ENCODE data around the gene GALR3. TPM values are rescaled to one million over a fixed set of nuclear protein-coding genes. Genes with fewer than 3 reads are reported as not detected.

The GALR3 gene
- total and polyA plus RNA-seq, 2 experiments from 2014 or later, result 0.36 to 0.63 TPM

DNA sequence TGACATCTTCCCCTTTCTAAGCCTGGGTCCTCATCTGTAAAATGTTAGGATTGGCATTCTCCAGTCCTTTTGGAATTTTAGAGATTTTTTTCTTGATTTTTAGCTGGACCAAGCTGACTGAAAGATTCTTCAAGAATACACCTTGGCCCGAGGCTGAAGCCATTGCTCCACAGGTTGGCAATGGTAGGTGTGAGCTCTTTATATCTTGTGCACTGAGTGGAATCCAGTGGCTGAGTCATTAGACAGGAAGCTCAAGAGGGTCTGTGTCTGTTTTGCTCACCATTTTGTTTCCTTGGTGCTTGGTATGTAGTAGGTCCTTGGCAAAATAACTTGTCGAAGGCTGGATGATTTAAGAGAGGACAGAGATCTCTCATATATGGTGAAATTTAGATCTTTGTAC lies 32.3 kb downstream of the GALR3 start (continued):
- TF ChIP-seq, protein P1, sequence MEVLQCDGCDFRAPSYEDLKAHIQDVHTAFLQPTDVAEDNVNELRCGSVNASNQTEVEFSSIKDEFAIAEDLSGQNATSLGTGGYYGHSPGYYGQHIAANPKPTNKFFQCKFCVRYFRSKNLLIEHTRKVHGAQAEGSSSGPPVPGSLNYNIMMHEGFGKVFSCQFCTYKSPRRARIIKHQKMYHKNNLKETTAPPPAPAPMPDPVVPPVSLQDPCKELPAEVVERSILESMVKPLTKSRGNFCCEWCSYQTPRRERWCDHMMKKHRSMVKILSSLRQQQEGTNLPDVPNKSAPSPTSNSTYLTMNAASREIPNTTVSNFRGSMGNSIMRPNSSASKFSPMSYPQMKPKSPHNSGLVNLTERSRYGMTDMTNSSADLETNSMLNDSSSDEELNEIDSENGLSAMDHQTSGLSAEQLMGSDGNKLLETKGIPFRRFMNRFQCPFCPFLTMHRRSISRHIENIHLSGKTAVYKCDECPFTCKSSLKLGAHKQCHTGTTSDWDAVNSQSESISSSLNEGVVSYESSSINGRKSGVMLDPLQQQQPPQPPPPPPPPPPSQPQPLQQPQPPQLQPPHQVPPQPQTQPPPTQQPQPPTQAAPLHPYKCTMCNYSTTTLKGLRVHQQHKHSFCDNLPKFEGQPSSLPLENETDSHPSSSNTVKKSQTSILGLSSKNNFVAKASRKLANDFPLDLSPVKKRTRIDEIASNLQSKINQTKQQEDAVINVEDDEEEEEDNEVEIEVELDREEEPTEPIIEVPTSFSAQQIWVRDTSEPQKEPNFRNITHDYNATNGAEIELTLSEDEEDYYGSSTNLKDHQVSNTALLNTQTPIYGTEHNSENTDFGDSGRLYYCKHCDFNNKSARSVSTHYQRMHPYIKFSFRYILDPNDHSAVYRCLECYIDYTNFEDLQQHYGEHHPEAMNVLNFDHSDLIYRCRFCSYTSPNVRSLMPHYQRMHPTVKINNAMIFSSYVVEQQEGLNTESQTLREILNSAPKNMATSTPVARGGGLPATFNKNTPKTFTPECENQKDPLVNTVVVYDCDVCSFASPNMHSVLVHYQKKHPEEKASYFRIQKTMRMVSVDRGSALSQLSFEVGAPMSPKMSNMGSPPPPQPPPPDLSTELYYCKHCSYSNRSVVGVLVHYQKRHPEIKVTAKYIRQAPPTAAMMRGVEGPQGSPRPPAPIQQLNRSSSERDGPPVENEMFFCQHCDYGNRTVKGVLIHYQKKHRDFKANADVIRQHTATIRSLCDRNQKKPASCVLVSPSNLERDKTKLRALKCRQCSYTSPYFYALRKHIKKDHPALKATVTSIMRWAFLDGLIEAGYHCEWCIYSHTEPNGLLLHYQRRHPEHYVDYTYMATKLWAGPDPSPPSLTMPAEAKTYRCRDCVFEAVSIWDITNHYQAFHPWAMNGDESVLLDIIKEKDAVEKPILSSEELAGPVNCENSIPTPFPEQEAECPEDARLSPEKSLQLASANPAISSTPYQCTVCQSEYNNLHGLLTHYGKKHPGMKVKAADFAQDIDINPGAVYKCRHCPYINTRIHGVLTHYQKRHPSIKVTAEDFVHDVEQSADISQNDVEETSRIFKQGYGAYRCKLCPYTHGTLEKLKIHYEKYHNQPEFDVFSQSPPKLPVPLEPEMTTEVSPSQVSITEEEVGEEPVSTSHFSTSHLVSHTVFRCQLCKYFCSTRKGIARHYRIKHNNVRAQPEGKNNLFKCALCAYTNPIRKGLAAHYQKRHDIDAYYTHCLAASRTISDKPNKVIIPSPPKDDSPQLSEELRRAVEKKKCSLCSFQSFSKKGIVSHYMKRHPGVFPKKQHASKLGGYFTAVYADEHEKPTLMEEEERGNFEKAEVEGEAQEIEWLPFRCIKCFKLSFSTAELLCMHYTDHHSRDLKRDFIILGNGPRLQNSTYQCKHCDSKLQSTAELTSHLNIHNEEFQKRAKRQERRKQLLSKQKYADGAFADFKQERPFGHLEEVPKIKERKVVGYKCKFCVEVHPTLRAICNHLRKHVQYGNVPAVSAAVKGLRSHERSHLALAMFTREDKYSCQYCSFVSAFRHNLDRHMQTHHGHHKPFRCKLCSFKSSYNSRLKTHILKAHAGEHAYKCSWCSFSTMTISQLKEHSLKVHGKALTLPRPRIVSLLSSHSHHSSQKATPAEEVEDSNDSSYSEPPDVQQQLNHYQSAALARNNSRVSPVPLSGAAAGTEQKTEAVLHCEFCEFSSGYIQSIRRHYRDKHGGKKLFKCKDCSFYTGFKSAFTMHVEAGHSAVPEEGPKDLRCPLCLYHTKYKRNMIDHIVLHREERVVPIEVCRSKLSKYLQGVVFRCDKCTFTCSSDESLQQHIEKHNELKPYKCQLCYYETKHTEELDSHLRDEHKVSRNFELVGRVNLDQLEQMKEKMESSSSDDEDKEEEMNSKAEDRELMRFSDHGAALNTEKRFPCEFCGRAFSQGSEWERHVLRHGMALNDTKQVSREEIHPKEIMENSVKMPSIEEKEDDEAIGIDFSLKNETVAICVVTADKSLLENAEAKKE (CRISPR knock-in tag; IDR thresholded peaks at IDR 0.05), result no peak
- TF ChIP-seq STAT1 (IDR thresholded peaks at IDR 0.05; ENCODE audit: unreplicated experiment) (no peak), ZNF331 (CRISPR knock-in tag; IDR thresholded peaks at IDR 0.05; ENCODE audit: low read depth) (no peak), EZH2phosphoT487 (IDR thresholded peaks at IDR 0.05; ENCODE audit: unreplicated experiment) (no peak)
- TF ChIP-seq, protein P2, sequence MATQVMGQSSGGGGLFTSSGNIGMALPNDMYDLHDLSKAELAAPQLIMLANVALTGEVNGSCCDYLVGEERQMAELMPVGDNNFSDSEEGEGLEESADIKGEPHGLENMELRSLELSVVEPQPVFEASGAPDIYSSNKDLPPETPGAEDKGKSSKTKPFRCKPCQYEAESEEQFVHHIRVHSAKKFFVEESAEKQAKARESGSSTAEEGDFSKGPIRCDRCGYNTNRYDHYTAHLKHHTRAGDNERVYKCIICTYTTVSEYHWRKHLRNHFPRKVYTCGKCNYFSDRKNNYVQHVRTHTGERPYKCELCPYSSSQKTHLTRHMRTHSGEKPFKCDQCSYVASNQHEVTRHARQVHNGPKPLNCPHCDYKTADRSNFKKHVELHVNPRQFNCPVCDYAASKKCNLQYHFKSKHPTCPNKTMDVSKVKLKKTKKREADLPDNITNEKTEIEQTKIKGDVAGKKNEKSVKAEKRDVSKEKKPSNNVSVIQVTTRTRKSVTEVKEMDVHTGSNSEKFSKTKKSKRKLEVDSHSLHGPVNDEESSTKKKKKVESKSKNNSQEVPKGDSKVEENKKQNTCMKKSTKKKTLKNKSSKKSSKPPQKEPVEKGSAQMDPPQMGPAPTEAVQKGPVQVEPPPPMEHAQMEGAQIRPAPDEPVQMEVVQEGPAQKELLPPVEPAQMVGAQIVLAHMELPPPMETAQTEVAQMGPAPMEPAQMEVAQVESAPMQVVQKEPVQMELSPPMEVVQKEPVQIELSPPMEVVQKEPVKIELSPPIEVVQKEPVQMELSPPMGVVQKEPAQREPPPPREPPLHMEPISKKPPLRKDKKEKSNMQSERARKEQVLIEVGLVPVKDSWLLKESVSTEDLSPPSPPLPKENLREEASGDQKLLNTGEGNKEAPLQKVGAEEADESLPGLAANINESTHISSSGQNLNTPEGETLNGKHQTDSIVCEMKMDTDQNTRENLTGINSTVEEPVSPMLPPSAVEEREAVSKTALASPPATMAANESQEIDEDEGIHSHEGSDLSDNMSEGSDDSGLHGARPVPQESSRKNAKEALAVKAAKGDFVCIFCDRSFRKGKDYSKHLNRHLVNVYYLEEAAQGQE (IDR thresholded peaks at IDR 0.05; ENCODE audit: unreplicated experiment), result no peak
